Fibroblast of peridontal ligament (primary cell): Measurements from ENCODE around the gene RABEP2.
"Not testable (repeated sequence)": the region's sequence is repeated elsewhere in the genome, so short reads cannot be mapped to it uniquely, and the experiment has no call there.

ENCODE experiments used
- DNase-seq: peaks from one replicate; pipeline ENCODE4 v3.0.0-alpha.2; 2010; ENCODE audit errors: extremely low read depth

Gene RABEP2

GRCh38 chr16:28879261-28879840, 45.7 kb downstream of the RABEP2 start:
- DNase-seq, result no peak

- no peak for DNase-seq
These were observed 46.7 kb downstream of the RABEP2 start, which contains the start of gene ATP2A1 for GRCh38 chr16:28878083-28878926. ATP2A1 (plus strand) TSS chr16:28878488; CDS start chr16:28878672, 184 bp downstream.

- no peak for DNase-seq
These were observed 47.4 kb downstream of the RABEP2 start for GRCh38 chr16:28877655-28878000.

- DNase-seq, result no peak
These were observed 47.9 kb downstream of the RABEP2 start for GRCh38 chr16:28876973-28877654.

GRCh38 chr16:28876019-28876659, 48.9 kb downstream of the RABEP2 start:
- no peak for DNase-seq

- DNase-seq, result no peak
These were observed 49.7 kb downstream of the RABEP2 start for GRCh38 chr16:28875134-28876018.

- DNase-seq, result no peak
These were observed 50.6 kb downstream of the RABEP2 start for GRCh38 chr16:28874406-28874805.

- no peak for DNase-seq
These were observed 51.4 kb downstream of the RABEP2 start for GRCh38 chr16:28873543-28874201.

- DNase-seq, result no peak
These were observed 52.1 kb downstream of the RABEP2 start for GRCh38 chr16:28872952-28873351.

GRCh38 chr16:28869201-28869600, 55.8 kb downstream of the RABEP2 start:
- DNase-seq, result no peak

- not testable (repeated sequence) for DNase-seq
These were observed 57.4 kb downstream of the RABEP2 start for GRCh38 chr16:28867646-28868045.

GRCh38 chr16:28867241-28867640, 57.8 kb downstream of the RABEP2 start:
- DNase-seq, result no peak

- no peak for DNase-seq
These were observed 58.6 kb downstream of the RABEP2 start for GRCh38 chr16:28866454-28866804.

- no peak for DNase-seq
These were observed 59.1 kb downstream of the RABEP2 start for GRCh38 chr16:28865722-28866453.

GRCh38 chr16:28865001-28865688, 59.9 kb downstream of the RABEP2 start:
- DNase-seq, result no peak

GRCh38 chr16:28863929-28864793, 60.9 kb downstream of the RABEP2 start:
- DNase-seq, result peak; percentile 48

- DNase-seq, result no peak
These were observed 65.7 kb downstream of the RABEP2 start for GRCh38 chr16:28859326-28859725.

- DNase-seq, result no peak
These were observed 66.6 kb downstream of the RABEP2 start for GRCh38 chr16:28858421-28858820.
